ENCODE measurements around the gene ARHGAP33. TPM values are rescaled to one million over a fixed set of nuclear protein-coding genes. Genes with fewer than 3 reads are reported as not detected.

ARHGAP33 gene
- total RNA-seq, 1 donor from 2014 or later: 3.0 TPM

GRCh38 chr19:35751839-35752745 lies 23.3 kb upstream of the ARHGAP33 start:
- intact Hi-C loops (cut with DNase I): no loop called here

GRCh38 chr19:35752746-35753350 lies 22.5 kb upstream of the ARHGAP33 start:
- DNase-seq: peak; percentile 48
- intact Hi-C loops (cut with DNase I): no loop called here
- no peak for ATAC-seq (ENCODE audit: poor library complexity)

More at GRCh38 chr19:35751839-35752745, 23.3 kb upstream of the ARHGAP33 start:
- DNase-seq: peak; percentile 47
- ATAC-seq (ENCODE audit: poor library complexity): no peak

GRCh38 chr19:35753634-35754369 lies 21.6 kb upstream of the ARHGAP33 start:
- DNase-seq (peak; percentile 51), ATAC-seq (ENCODE audit: poor library complexity) (no peak)
- intact Hi-C loops (cut with DNase I): no loop called here

GRCh38 chr19:35754370-35755130 lies 20.8 kb upstream of the ARHGAP33 start:
- DNase-seq: peak; percentile 46
- no peak for ATAC-seq (ENCODE audit: poor library complexity)
- intact Hi-C loops (cut with DNase I): loop anchor here (5.0 kb wide), 1 partner anchor 178 kb away; no protein-coding TSS in a partner anchor

GRCh38 chr19:35755131-35755549 lies 20.2 kb upstream of the ARHGAP33 start:
- DNase-seq: no peak

GRCh38 chr19:35755550-35756376 lies 19.6 kb upstream of the ARHGAP33 start:
- ATAC-seq (ENCODE audit: poor library complexity): peak; percentile 60
- intact Hi-C loops (cut with DNase I): loop anchor here (5.0 kb wide), 1 partner anchor 177 kb away; no protein-coding TSS in a partner anchor
- DNase-seq: peak; percentile 94

More at GRCh38 chr19:35755131-35755549, 20.2 kb upstream of the ARHGAP33 start:
- intact Hi-C loops (cut with DNase I): loop anchor here (5.0 kb wide), 1 partner anchor 177 kb away; no protein-coding TSS in a partner anchor
- ATAC-seq (ENCODE audit: poor library complexity): no peak

- intact Hi-C loops (cut with DNase I): loop anchor here (5.0 kb wide), 1 partner anchor 176 kb away; no protein-coding TSS in a partner anchor
- DNase-seq: peak; percentile 88
- peak; percentile 47 for ATAC-seq (ENCODE audit: poor library complexity)
Observed at GRCh38 chr19:35756377-35757230, 18.8 kb upstream of the ARHGAP33 start, which contains the start of gene HSPB6. Gene HSPB6 (minus strand): TSS chr19:35757029. CDS start chr19:35757008, 21 bp downstream.

- DNase-seq: peak; percentile 94
- intact Hi-C loops (cut with DNase I): loop anchor here (5.0 kb wide), 1 partner anchor 175 kb away; no protein-coding TSS in a partner anchor
- peak; percentile 52 for ATAC-seq (ENCODE audit: poor library complexity)
Observed at GRCh38 chr19:35757231-35757748, 18.1 kb upstream of the ARHGAP33 start.

GRCh38 chr19:35757749-35758608 lies 17.4 kb upstream of the ARHGAP33 start, which contains the start of gene PROSER3:
Gene PROSER3 (plus strand): TSS chr19:35758176. CDS start chr19:35758216, 40 bp downstream.
- ATAC-seq (ENCODE audit: poor library complexity): peak; percentile 76
- DNase-seq: peak; percentile 99
- intact Hi-C loops (cut with DNase I): loop anchor here (5.0 kb wide), 1 partner anchor 174 kb away; no protein-coding TSS in a partner anchor

GRCh38 chr19:35759697-35760096 lies 15.7 kb upstream of the ARHGAP33 start:
- ATAC-seq (ENCODE audit: poor library complexity): no peak
- peak; percentile 22 for DNase-seq
- intact Hi-C loops (cut with DNase I): loop anchor here (5.0 kb wide), 1 partner anchor 173 kb away; no protein-coding TSS in a partner anchor

GRCh38 chr19:35760711-35761349 lies 14.5 kb upstream of the ARHGAP33 start:
- ATAC-seq (ENCODE audit: poor library complexity) (no peak), DNase-seq (no peak)
- intact Hi-C loops (cut with DNase I): no loop called here

- no peak for DNase-seq
- no peak for ATAC-seq (ENCODE audit: poor library complexity)
- intact Hi-C loops (cut with DNase I): no loop called here
Observed at GRCh38 chr19:35764432-35765315, 10.7 kb upstream of the ARHGAP33 start.

- intact Hi-C loops (cut with DNase I): no loop called here
- ATAC-seq (ENCODE audit: poor library complexity): peak; percentile 12
- DNase-seq: no peak
Observed at GRCh38 chr19:35766571-35767104, 8.7 kb upstream of the ARHGAP33 start.
